GM18508 (cell line): ENCODE results near the gene FBXL20.

Experiments
- ATAC-seq: cut with Tn5 transposase; IDR thresholded peaks from one replicate; pipeline ENCODE4 v1.9.1; 2021; ENCODE audit warnings: moderate number of reproducible peaks; ENCODE audit not compliant: insufficient read depth, unreplicated experiment

FBXL20 gene

GRCh38 chr17:39231091-39231561, 170.3 kb downstream of the FBXL20 start:
- ATAC-seq, result no peak

GRCh38 chr17:39230361-39230760, 171.1 kb downstream of the FBXL20 start:
- no peak for ATAC-seq

- ATAC-seq, result no peak
Measured at GRCh38 chr17:39229274-39229913, 172.0 kb downstream of the FBXL20 start.

GRCh38 chr17:39227364-39227919, 174.0 kb downstream of the FBXL20 start:
- no peak for ATAC-seq

- no peak for ATAC-seq
Measured at GRCh38 chr17:39225959-39226683, 175.3 kb downstream of the FBXL20 start.

GRCh38 chr17:39225308-39225958, 176.0 kb downstream of the FBXL20 start, which contains the start of gene STAC2:
STAC2 (minus strand) TSS chr17:39225945; CDS start chr17:39225502, 443 bp downstream.
- ATAC-seq, result no peak

- no peak for ATAC-seq
Measured at GRCh38 chr17:39224778-39225307, 176.6 kb downstream of the FBXL20 start.

GRCh38 chr17:39223907-39224777, 177.3 kb downstream of the FBXL20 start:
- no peak for ATAC-seq

GRCh38 chr17:39222866-39223834, 178.3 kb downstream of the FBXL20 start:
- no peak for ATAC-seq

- ATAC-seq, result no peak
Measured at GRCh38 chr17:39222151-39222550, 179.3 kb downstream of the FBXL20 start.

GRCh38 chr17:39221572-39221971, 179.9 kb downstream of the FBXL20 start:
- ATAC-seq, result no peak

GRCh38 chr17:39219647-39220154, 181.7 kb downstream of the FBXL20 start:
- ATAC-seq, result no peak

- ATAC-seq, result no peak
Measured at GRCh38 chr17:39218906-39219305, 182.5 kb downstream of the FBXL20 start.

- no peak for ATAC-seq
Measured at GRCh38 chr17:39217734-39218369, 183.6 kb downstream of the FBXL20 start.

- ATAC-seq, result no peak
Measured at GRCh38 chr17:39213852-39214251, 187.6 kb downstream of the FBXL20 start.

GRCh38 chr17:39212841-39213480, 188.5 kb downstream of the FBXL20 start:
- no peak for ATAC-seq

- ATAC-seq, result no peak
Measured at GRCh38 chr17:39212195-39212810, 189.1 kb downstream of the FBXL20 start.
